Middle frontal gyrus (tissue), 1 donor: Measurements from ENCODE around the gene ANKMY2.
"Not testable (repeated sequence)": the region's sequence is repeated elsewhere in the genome, so short reads cannot be mapped to it uniquely, and the experiment has no call there.

Experiments used
- DNase-seq: peaks from one replicate; pipeline ENCODE4 v3.0.0-alpha.2; 2015; ENCODE audit warnings: low spot score; ENCODE audit errors: extremely low spot score

The ANKMY2 gene

GRCh38 chr7:16627236-16627635 lies 18.3 kb downstream of the ANKMY2 start:
- DNase-seq, result no peak

- no peak for DNase-seq
Observed at GRCh38 chr7:16626388-16626787, 19.2 kb downstream of the ANKMY2 start.

- DNase-seq, result no peak
Observed at GRCh38 chr7:16619979-16620408, 25.6 kb downstream of the ANKMY2 start.

GRCh38 chr7:16616542-16616941 lies 29.0 kb downstream of the ANKMY2 start:
- DNase-seq, result no peak

GRCh38 chr7:16616122-16616521 lies 29.4 kb downstream of the ANKMY2 start:
- no peak for DNase-seq

GRCh38 chr7:16615228-16615627 lies 30.3 kb downstream of the ANKMY2 start:
- no peak for DNase-seq

GRCh38 chr7:16611711-16612110 lies 33.8 kb downstream of the ANKMY2 start:
- no peak for DNase-seq

GRCh38 chr7:16609842-16610450 lies 35.6 kb downstream of the ANKMY2 start:
- DNase-seq, result no peak

- no peak for DNase-seq
Observed at GRCh38 chr7:16606704-16607103, 38.9 kb downstream of the ANKMY2 start.

- DNase-seq, result no peak
Observed at GRCh38 chr7:16604054-16604453, 41.5 kb downstream of the ANKMY2 start.

GRCh38 chr7:16603633-16604032 lies 41.9 kb downstream of the ANKMY2 start:
- no peak for DNase-seq

GRCh38 chr7:16599860-16600259 lies 45.7 kb downstream of the ANKMY2 start:
- no peak for DNase-seq

GRCh38 chr7:16598015-16598414 lies 47.5 kb downstream of the ANKMY2 start:
- DNase-seq, result no peak

- DNase-seq, result not testable (repeated sequence)
Observed at GRCh38 chr7:16595596-16595995, 50.0 kb downstream of the ANKMY2 start.

- DNase-seq, result no peak
Observed at GRCh38 chr7:16594676-16595075, 50.9 kb downstream of the ANKMY2 start.

GRCh38 chr7:16594061-16594460 lies 51.5 kb downstream of the ANKMY2 start:
- no peak for DNase-seq

- DNase-seq, result no peak
Observed at GRCh38 chr7:16592395-16592794, 53.2 kb downstream of the ANKMY2 start.

GRCh38 chr7:16590424-16590823 lies 55.1 kb downstream of the ANKMY2 start:
- no peak for DNase-seq

- peak; percentile 22 for DNase-seq
Observed at GRCh38 chr7:16589881-16590280, 55.7 kb downstream of the ANKMY2 start.

GRCh38 chr7:16587790-16588189 lies 57.8 kb downstream of the ANKMY2 start:
- no peak for DNase-seq

- DNase-seq, result no peak
Observed at GRCh38 chr7:16587129-16587528, 58.4 kb downstream of the ANKMY2 start.

GRCh38 chr7:16586081-16586874 lies 59.3 kb downstream of the ANKMY2 start:
- DNase-seq, result no peak

GRCh38 chr7:16585540-16585939 lies 60.0 kb downstream of the ANKMY2 start:
- DNase-seq, result no peak
